Measurements from ENCODE around the gene RALGAPB. TPM values are rescaled to one million over a fixed set of nuclear protein-coding genes. Genes with fewer than 3 reads are reported as not detected.
A peak's percentile ranks its signal among the peaks of the same experiment; 100 is the strongest.

Gene RALGAPB
- total and polyA plus RNA-seq, 2 of the 13 experiments (the other 11 are each of a cell fraction or from before 2014, with no cell fraction given), result 17.6 to 30.6 TPM

DNA sequence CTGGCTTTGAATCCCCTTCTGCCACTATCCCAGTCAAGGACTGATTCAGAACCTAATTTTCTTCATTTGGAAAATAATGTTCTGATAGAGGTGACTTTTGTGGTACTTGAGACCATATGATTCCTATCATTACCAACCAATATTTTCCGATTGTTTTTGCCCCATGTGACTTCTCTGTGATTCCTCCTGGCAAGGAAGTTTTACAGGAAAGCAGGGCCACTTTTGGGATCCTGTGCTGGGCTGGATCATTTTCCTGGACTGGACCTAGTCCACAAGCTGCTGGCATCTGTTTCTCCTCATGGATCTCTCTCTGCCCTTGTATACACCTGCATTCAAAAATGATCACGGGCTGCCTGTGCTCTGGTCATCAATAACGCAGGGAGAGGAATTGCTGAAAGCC lies 23.6 kb upstream of the RALGAPB start:
- Histone ChIP-seq H3K4me3 (replicated peaks in 1 of 3; ENCODE audit: insufficient read depth in 1 of 3, low read depth in 2 of 3, low read length in 3 of 3) (no peak overlapping the region), H3K9me3 (ENCODE audit: low read length) (no peaks in the 10 kb centered on the region), H3K9ac (ENCODE audit: insufficient read depth, low read depth, low read length) (no peak overlapping the region), H3K79me2 (ENCODE audit: insufficient read depth, low read length) (peaks cover 12% of the 10 kb centered on the region), H3K27ac (ENCODE audit: extremely low read length, insufficient read depth, low read length) (no peak overlapping the region), H4K20me1 (ENCODE audit: insufficient read depth, low read length) (no peaks in the 10 kb centered on the region), H3K36me3 (replicated peaks in 1 of 2; ENCODE audit: control insufficient read depth in 1 of 2, insufficient read depth in 2 of 2, low read length in 2 of 2) (peaks cover 16 to 28% of the 10 kb centered on the region in 2 experiments), H3K27me3 (ENCODE audit: control insufficient read depth in 1 of 2, insufficient read depth in 2 of 2, low read length in 2 of 2) (no peaks in the 10 kb centered on the region; a peak in 1 of 5 replicates), H2AFZ (ENCODE audit: low read length) (no peak overlapping the region), H3K4me2 (ENCODE audit: low read depth, low read length) (peak overlapping the region; percentile 92; the same call in 1 of the 2 replicates), H3K4me1 (ENCODE audit: insufficient read depth, low read length) (peaks cover 42% of the 10 kb centered on the region)
- intact Hi-C loops (cut with micrococcal nuclease; ENCODE audit: unreplicated experiment), result no loop called here
- no TSS peak for BruUV-seq (replicated peaks)
- ATAC-seq (no peak), DNase-seq (ENCODE audit: low spot score) (no peak), FAIRE-seq (no peak)
- POLR2A ChIA-PET, result interaction anchor here (0.6 to 5.1 kb wide), 8 partner anchors 9 to 51 kb away, joined by 3 to 294 read pairs (median 4); partner anchors contain the start of genes RALGAPB and SNHG17
- in situ Hi-C loops (cut with HindIII; ENCODE audit: extremely low pct_ligation_motif_present, low pct_unique_long_range_greater_than_20kb), result loop anchor here (25.0 kb wide), 1 partner anchor 288 kb away; the partner anchor contains the start of gene ACTR5
- CTCF ChIA-PET (ENCODE audit: low intra/inter-chr PET ratio, low total read pairs), result interaction anchor here (6.0 kb wide), 1 partner anchor 14 kb away, joined by 314 read pairs; the partner anchor contains the start of gene SNHG17
- 97% methylated on average over 3 of the region's 3 CpGs for WGBS (ENCODE audit: low lambda C conversion rate)
- TF ChIP-seq, protein P1, sequence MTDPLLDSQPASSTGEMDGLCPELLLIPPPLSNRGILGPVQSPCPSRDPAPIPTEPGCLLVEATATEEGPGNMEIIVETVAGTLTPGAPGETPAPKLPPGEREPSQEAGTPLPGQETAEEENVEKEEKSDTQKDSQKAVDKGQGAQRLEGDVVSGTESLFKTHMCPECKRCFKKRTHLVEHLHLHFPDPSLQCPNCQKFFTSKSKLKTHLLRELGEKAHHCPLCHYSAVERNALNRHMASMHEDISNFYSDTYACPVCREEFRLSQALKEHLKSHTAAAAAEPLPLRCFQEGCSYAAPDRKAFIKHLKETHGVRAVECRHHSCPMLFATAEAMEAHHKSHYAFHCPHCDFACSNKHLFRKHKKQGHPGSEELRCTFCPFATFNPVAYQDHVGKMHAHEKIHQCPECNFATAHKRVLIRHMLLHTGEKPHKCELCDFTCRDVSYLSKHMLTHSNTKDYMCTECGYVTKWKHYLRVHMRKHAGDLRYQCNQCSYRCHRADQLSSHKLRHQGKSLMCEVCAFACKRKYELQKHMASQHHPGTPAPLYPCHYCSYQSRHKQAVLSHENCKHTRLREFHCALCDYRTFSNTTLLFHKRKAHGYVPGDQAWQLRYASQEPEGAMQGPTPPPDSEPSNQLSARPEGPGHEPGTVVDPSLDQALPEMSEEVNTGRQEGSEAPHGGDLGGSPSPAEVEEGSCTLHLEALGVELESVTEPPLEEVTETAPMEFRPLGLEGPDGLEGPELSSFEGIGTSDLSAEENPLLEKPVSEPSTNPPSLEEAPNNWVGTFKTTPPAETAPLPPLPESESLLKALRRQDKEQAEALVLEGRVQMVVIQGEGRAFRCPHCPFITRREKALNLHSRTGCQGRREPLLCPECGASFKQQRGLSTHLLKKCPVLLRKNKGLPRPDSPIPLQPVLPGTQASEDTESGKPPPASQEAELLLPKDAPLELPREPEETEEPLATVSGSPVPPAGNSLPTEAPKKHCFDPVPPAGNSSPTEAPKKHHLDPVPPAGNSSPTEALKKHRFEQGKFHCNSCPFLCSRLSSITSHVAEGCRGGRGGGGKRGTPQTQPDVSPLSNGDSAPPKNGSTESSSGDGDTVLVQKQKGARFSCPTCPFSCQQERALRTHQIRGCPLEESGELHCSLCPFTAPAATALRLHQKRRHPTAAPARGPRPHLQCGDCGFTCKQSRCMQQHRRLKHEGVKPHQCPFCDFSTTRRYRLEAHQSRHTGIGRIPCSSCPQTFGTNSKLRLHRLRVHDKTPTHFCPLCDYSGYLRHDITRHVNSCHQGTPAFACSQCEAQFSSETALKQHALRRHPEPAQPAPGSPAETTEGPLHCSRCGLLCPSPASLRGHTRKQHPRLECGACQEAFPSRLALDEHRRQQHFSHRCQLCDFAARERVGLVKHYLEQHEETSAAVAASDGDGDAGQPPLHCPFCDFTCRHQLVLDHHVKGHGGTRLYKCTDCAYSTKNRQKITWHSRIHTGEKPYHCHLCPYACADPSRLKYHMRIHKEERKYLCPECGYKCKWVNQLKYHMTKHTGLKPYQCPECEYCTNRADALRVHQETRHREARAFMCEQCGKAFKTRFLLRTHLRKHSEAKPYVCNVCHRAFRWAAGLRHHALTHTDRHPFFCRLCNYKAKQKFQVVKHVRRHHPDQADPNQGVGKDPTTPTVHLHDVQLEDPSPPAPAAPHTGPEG (CRISPR knock-in tag; IDR thresholded peaks at IDR 0.05), result no peak
- TF ChIP-seq ARNT (IDR thresholded peaks at IDR 0.05) (no peak), RFX1 (IDR thresholded peaks at IDR 0.05) (no peak), ZNF484 (CRISPR knock-in tag; IDR thresholded peaks at IDR 0.05; ENCODE audit: borderline replicate concordance, low read depth) (no peak)
- TF ChIP-seq, protein P2, sequence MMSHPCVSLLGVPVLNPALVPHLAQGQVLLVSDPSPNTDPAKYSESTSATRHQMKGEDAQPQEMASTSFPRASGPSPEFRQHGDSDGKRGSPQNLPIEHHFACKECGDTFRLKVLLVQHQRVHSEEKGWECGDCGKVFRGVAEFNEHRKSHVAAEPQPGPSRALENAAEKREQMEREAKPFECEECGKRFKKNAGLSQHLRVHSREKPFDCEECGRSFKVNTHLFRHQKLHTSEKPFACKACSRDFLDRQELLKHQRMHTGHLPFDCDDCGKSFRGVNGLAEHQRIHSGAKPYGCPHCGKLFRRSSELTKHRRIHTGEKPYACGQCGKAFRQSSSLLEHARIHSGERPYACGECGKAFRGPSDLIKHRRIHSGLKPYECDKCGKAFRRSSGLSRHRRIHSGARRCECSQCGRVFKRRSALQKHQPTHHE (CRISPR knock-in tag; IDR thresholded peaks at IDR 0.05; ENCODE audit: borderline replicate concordance), result no peak
- TF ChIP-seq, protein P3, sequence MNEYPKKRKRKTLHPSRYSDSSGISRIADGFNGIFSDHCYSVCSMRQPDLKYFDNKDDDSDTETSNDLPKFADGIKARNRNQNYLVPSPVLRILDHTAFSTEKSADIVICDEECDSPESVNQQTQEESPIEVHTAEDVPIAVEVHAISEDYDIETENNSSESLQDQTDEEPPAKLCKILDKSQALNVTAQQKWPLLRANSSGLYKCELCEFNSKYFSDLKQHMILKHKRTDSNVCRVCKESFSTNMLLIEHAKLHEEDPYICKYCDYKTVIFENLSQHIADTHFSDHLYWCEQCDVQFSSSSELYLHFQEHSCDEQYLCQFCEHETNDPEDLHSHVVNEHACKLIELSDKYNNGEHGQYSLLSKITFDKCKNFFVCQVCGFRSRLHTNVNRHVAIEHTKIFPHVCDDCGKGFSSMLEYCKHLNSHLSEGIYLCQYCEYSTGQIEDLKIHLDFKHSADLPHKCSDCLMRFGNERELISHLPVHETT (CRISPR knock-in tag; conservative IDR thresholded peaks at IDR 0.05), result no peak
- TF ChIP-seq, protein P4, sequence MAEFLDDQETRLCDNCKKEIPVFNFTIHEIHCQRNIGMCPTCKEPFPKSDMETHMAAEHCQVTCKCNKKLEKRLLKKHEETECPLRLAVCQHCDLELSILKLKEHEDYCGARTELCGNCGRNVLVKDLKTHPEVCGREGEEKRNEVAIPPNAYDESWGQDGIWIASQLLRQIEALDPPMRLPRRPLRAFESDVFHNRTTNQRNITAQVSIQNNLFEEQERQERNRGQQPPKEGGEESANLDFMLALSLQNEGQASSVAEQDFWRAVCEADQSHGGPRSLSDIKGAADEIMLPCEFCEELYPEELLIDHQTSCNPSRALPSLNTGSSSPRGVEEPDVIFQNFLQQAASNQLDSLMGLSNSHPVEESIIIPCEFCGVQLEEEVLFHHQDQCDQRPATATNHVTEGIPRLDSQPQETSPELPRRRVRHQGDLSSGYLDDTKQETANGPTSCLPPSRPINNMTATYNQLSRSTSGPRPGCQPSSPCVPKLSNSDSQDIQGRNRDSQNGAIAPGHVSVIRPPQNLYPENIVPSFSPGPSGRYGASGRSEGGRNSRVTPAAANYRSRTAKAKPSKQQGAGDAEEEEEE (CRISPR knock-in tag; IDR thresholded peaks at IDR 0.05; ENCODE audit: borderline replicate concordance), result no peak
